Stimulated activated CD4-positive, alpha-beta T cell treated with anti-CD3 and anti-CD28 coated beads, Interleukin-15, amount 100 ng/mL, for 24 hours (primary cell): ENCODE results near the gene SDF4.

Source experiments
- DNase-seq: peaks from one replicate; pipeline ENCODE4 v3.0.0-alpha.2; 2020

SDF4 gene

DNA sequence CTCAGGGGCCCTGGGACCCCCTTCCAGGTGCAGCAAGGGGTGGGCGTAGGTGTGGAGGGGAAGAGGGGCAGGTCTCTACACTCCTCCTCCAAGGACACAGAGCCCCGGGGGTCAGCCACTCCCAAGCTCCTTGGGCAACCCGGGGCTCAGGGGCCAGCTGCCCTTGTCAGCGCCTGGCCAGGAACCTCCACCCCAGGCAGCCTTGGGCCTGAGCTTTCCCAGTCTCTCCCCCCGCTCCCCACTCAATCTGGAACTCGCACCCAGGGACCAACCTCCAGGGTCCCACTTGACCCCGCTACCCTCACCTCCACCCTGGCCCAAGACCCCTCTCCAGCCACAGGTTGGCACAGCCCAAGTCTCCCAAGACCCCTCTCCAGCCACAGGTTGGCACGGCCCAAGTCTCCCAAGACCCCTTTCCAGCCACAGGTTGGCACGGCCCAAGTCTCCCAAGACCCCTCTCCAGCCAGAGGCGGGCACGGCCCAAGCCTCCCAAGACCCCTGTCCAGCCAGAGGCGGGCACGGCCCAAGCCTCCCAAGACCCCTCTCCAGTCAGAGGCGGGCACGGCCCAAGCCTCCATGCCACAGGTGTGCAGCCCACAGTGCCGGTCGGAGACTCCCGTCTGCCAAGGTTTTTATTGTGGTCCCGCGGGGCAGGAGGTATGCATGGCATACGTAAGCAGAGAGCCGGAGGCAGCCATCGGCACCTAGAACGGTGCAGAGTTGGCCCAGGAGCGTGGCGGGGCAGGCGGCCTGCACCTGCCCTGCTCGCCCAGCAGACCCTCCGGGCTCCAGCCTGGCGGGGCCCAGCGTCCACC lies 20.9 kb downstream of the SDF4 start:
- DNase-seq, result peak; percentile 11

DNA sequence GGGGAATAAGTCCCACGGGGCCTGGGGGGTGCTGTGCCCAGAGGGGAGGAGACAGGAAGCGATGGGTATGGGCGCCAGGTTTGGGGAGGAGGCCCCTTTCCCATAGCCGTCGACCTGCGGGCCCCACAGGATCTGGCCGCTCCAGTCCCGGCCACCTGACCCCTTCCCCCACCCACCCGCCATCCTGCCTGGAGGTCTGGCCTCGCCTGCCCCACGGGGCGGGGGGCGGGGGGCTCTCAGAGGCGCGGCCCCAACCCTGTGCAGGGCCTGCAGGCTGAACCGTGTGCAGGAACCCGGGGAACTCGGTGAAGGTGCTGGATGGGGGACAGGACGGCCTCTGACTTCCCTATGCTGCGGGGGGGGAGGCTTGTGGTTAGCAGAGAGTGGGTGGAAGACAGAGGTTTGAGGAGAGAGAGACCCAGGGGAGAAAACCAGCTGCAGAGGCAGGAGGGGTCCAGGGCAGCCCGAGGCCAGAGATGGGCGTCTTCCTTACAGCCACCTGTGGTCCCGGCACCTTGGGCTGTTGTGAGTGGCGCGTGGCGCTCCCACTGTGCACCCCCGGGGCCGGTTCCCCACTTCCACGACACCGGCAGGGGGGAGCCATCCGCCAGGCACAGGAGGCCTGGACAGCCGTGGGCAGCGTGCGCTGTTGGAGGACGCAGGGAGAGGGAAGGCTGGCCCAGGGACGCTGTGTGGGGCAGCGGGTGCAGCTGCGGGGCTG lies 22.9 kb downstream of the SDF4 start:
- DNase-seq, result peak; percentile 78

DNA sequence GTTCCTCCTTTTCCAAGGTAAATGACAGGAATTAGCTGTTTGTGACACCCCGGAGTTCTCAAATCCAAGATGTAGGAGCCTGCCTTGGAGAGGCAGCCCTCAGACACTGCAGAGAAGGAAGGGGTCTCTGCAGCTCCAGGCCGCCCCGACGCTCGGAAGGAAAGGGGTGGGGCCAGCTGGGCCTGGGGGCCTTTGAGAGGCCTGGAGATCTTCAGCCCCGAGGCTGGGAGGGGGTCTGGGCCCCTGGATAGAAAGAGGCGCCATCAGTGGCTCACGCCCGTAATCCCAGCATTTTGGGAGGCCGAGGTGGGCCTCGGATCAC lies 24.3 kb downstream of the SDF4 start:
- no peak for DNase-seq

DNA sequence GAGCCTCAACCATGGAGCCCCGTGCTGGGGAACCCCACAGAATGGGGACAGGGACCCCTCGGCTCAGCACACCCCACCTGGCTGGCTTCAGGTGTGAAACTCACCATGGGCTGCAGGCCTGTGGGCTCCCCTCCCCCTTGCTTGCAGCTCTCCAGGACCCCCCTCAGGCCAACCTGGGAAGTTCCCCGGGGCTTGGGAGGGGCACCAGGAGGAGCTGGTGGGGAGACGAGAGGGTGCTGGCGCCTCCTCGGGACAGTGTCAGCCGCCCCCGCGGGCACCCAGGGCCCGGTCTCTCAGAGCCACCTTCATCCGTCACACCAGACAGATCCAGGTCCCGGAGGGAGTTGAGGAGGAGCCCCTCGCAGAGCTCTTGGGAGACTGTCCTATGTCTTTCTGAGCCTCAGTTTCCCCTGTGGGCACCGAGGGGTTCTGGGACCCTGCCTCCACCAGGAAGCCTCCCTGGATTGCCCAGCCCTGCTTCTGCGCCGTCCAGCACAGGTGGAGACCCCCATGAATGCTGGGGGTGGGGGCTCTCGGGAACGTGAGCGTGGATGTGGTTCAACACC lies 24.8 kb downstream of the SDF4 start:
- peak; percentile 49 for DNase-seq

DNA sequence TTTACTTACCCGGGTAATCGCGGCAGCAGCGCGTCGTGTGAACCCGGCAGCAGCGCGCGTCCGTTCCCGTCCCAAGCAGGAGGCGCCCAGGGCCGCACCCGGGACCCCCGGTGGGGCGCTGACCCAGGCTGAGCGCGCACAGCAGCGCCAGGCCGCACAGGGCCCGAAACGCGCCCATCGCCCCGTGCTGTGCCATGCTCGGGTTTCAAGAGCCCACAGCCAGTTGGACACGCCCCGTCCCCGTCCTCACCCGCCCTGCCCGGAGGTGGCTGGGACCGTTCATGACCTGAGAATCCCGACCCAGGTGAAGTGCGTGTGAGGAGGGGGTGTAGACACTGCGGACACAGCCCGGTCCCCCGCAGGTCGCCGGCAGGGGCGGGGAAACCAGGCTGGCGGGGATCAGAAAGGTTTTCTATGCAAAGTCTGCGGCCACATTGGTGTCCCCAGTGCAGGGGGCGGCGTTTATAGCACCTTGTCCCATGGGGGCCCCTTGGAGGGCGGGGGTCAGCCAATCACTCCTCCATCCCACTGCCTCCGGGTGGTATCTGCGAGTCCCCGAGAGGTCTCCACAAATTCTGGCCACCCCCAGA lies 25.3 kb downstream of the SDF4 start, which contains the start of gene TNFRSF18:
TNFRSF18 (minus strand) TSS at position 217 of the 590 bp plus-strand sequence; CDS start at position 196, 21 bp downstream.
- peak; percentile 77 for DNase-seq

DNA sequence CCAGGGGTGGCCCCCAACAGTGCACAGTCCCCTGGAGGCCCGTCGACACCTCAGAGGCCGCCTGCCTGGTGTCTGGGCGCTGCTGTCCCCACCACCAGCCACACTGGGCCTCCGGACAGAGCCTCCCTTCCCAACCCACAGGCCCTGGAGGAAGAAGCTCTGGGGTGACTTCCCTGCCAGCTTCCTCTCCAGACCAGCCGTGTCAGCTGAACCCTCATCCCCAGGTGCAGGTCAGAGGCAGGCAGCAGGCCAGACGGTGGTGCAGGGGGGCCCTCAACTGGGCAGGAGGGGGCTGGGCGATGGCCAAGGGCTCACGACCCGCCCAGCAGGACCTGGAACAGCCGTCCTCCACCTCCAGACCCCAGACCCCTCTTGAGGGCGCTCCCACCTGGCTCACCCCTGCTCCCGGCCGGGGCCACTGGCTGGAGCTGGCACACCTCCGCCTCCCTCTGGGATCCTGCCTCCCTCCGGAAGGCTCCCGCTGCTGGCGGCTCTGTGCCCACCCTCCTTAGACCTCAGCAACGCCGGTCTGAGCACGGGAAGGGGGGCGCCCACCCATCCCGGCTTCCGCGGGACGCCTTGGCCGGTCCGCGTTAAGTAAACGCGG lies 25.9 kb downstream of the SDF4 start:
- no peak for DNase-seq

DNA sequence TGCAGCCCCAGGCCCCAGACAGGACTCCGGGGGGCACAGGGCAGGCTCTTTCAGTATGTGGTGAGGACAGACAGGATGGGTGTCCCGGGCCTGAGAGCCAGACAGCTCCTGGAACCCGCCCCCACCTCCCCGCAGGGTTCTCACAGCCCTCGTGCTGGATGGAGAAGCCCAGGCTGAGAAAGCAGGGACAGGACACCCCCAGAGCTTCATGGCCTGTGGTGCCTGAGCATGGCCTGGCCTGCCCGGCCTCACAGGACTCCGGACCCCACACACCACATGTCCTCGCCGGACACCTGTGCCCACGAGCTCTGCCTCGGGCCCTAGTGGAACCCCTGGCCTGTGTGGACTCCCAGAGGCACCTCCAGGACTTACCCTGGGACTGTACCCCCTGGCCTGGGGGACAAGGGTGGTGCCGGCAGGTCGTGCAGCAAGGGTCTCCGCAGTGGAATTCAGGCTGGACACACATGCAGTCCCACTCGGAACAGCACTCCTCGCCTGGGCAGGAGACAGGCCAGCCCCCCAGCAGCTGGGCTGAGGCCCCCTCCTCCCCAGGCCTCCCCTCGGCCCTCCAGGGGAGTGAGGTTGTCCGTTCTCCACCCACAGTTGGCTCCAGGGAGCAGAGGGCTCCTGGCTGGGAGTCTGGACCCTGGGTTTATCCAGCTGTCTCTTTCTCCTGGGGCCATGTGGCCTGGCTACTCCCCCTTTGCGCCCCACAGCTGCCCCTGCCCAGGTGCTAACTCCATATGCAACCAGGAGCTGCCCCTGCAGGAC lies 26.6 kb downstream of the SDF4 start:
- peak; percentile 7 for DNase-seq

DNA sequence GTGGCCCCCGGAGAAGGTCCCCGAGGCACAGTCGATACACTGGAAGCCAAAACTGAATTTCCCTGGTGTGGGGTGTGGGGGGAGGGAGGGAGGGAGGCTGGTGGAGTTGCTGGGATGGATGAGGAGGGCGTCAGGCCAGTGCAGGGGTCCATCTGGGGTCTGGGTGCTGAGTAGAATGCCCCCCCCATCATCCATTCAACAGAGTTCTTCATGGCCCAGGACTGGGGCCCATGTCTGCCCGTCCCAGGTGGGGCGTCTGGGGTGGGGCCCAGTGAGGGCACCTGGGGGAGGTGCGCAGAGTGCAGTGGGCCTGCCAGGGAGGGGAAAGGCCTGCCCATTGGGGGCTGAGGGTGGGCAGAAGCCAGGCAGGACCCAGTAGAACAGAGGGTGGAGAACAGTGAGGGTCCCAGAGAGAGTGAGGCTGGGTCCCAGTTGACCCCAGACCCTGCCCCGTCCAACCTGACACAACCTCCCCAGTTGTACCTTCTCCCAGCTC lies 27.3 kb downstream of the SDF4 start:
- no peak for DNase-seq

DNA sequence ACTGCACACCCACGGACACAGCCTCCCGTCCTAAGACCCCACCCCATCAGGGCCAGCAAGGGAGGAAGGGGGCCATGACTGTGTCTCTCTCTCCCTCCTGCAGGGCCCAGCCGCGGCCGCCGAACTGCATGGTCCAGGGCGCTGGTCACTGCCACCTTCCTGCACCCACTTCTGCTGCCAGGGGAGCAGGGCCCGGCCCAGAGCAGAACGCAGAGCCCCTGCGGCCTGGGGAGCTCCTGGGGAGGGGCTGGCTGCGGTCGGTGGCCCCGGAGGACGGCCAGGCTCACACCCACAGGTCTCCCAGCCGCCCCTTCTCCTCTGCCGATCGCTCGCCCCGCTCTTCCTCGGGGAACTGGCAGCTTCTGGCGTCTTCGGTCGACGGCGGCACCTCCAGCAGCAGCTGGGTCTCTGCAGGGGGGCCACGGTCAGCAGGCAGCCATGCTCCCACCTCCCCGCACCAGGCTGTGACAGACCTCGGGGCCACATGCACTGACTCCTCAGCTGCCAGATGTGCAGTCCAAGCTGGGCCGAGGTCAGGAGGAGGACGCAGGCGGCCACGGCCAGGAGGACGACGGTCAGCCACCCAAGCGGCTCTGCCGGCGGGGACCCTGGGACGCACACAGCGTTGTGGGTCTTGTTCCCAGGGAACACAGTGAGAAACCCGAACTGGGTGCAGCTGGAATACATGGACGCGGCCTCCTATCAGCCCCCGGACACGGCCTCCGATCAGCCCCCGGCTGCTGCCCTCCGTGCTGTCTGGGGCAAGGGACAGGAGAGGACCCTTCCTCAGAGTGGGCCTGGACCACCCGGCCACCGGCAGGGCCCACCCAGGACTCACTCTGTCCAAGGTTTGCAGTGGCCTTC lies 28.0 kb downstream of the SDF4 start:
- no peak for DNase-seq

DNA sequence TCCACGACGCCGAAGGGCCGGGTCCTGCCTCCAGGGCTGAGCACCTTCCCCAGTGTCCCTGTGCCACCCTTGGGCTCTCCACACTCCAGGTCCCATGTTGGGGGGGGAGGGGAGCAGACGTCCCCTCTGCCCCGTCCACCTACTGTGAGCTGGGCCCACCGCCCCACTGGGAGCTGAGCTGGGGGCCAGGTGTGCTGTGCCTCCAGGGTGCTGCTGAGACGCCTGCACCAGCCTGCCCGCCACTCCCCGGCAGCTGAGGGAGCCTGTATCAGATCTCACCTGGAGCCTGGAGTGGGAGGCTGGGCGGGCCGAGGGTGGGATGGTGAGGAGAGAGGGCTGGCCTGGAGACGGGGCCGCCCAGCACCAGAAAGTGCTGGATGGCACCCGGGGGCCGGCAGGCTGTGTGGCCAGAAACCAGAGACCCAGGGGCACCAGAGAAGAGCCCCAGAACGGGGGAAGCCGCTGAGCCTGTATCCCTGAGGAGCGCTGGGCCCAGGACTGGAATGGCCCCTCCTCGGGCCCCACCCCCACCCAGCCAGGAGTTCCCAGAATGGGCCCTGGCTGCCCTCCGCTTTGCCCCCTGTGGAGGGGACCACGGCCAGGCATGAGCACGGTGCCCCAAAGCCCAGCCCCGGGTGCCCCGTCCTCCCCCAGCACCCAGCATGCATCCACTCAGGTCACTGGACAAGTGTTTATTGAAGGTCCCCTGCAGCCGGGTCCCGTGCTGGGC lies 28.8 kb downstream of the SDF4 start:
- DNase-seq, result no peak

DNA sequence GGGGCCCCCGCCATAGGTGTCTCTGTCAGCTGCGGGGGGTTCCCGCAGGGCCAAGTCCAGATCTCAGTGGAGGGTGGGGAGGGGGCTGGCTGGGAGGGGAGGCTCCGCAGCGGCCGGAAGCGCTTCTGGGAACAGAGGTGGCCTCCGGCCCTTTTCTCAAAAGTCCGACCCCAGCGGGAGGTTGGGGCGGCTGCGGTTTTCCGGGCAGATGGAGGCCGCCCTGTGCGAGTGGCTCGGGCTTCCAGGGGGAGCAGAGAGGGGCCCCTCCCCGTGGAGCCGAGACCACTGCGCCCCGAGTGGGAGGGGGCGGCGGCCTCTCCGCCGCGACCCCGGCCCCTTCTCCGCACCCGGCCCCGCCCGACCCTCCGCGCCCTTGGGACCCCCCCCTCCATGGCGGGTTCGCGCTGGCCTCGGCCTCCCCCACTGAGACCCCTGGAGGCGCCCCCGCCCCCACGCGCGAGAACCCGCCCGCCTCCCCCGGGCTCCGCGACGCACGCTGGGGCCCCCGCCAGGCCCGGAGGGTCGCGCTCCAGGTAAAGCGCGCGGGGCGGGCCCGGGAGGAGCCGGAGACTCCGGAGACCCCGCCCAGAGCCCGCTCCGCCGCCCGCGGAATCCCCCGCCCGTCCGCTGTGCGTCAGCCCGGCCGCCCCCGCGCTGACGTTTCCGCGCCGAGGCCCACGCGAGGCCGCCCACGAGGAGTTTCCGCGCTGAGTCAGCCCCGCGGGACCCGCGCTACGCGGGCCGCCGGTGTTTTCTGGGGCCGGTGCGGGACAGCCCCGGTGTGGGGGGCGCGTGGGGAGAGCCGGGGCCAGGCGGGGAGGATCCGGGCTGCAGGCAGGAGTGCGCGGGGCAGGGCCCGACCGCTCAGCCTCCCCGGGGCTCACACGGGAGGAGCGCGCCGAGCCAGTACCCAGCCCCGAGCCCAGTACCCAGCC lies 30.7 kb downstream of the SDF4 start:
- DNase-seq, result peak; percentile 90

DNA sequence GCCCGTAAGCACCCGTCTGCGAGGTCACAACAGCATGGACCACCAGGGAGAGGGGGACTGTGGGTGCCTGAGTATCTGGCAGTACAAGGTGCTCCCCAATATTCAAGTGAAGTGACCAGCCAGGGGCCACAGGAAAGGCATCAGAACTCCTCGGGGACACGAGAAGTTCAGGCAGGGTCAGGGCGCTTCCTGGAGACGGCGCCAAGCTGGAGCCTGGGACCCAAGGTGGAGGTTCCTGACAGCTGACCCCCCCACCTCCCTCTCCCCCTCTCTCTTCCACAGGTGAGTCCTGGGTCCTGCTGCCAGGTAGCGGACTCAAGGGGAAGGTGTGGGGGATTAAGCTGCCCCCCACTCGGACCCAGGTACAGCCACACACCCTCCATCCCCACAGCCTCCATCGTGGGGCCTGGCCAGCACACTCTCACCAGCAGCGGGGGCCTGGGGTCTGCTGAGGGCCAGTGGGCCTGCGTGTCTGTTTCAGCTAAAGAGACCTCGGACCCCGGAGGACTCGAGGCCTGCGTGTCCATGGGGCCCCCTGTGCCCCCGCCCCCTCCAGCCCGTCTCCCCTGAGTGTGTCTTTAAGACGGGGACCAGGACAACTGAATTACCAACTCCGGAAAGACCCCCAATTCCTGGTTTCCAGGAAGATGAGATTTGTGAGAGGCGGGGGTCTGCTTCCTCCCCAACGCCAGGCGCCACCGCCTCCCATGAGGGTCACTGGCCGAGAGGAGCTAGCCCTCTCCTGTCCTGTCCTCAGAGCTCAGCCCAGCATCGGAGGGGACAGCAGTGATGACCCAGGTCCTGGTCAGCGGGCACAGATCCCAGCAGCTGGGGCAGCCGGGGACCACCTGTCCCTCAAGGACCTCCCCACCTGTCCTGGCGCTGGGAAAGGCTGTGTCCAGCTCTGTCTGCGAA lies 31.6 kb downstream of the SDF4 start:
- no peak for DNase-seq

DNA sequence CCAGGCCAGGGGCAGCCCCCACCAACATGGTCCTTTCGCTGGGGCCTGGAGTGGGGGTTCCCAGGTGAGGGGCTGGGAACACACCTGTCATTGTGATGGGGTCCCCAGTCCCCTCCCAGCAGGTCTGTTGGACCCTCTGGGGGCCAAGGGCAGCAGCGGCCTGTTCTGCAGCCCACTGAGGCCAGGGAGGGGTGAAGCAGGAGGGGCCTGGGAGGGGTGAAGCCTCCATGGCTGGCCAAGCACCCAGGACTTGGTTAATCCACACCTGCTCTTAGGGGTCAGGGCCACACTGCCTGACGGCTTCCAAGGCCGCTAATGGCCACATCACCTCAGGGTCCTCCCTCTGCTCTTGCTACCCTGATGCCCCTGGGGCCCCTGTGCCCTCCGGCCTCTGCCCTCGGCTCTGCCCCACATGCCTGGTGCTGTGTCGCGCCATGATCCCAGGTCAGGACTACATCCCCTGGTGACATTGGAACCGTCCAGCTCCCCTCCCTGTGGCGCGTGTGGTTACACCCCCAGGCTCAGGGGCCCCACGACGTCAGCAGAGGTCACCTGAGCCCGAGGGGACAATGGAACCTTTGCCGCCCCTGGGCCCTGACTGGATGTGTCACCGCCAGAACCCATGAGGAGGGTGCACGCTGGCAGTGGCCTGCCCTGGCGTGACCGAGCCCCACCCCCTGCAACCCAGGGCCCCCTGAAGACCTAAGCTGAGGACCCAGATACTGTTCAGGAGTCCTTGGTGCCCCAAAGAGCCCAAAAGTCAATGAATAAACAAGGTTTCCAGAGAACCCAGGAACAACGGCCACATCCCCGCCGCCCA lies 32.5 kb downstream of the SDF4 start:
- no peak for DNase-seq

DNA sequence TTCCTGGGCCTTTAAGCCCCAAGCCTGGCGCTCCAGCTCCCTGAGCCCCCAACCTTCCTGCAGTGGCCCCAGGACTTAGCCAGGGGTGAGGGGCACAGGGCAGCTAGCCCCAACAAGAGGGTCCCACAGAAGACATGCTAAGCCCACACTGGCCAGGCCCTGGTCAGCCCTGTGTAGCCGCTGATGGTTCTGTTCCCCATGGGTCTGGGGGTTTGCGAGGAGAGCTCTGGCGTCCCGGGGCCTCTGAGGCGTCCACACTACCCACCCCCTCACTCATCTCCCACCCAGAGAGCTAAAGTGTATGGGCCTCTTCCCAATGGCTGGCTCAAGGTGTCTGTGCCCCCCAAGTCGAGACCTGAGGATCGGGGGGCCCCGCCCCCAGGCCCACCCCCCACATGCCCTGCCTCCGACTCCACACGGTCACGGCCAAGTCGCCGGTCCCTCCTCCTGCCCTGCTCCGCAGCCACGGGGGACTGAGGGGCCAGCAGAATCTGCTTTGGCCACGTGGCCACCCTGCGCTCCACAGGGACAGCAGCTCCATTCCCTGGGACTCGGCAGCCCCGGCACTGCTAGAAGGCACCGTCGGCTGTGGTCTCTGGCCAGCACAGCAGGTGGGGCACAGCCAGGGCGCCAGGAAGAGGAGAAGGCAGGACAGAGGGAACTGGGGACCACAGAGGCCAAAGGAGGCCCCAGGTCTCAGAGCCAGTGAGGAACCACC lies 33.2 kb downstream of the SDF4 start:
- no peak for DNase-seq

DNA sequence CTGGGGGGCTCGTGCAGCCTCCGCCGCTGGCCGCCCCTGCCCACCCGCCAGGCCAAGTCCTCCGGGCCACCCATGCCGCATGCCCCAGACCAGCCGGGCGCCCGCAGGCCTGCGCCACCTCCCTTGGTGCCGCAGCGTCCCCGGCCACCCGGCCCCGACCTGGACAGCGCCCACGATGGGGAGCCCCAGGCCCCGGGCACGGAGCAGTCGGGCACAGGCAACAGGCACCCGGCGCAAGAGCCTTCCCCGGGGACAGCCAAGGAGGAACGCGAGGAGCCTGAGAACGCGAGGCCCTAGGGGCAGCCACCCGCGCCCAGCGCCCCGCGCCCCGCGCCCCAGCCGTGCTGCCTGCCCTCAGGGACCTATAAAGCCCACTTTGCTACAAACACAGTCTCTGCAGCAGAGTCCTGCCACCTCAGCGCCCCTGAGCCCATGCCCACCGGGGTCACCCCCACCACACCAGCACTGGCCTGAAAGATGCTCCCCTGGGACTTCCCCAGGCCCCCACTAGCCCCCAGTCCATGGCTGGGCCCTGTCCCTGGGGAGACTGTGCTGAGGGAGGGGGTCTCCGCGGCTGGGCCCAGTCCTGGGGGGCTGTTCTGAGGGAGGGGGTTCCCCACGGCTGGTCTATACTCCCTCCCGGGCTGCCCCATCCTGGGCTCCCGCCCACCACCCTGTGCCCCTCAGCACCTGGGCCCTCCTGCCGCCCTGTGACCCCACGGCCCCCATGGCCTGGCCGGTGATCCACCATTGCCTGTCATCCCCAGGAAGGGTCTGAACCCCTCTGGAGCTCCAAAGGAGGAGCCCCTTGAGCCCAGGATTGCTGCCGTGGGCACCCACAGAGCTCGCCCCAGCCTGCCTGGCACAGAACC lies 34.0 kb downstream of the SDF4 start:
- no peak for DNase-seq

DNA sequence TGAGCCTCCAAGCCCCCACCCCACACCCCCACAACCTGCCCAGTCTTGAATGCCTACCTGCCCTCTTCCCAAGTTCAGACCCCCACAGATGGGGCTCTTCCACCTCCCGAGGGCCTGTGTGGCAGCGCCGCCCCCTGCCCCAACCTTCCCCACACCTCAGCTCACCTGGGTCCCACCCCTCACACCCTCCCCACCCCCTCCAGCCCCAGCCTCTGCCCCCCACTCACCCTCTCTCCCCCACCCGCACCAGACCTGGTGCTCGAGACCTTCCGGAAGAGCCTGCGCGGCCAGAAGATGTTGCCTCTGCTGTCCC lies 34.7 kb downstream of the SDF4 start:
- DNase-seq, result no peak
